ENCODE results near the gene NR1D2. TPM values are rescaled to one million over a fixed set of nuclear protein-coding genes. Genes with fewer than 3 reads are reported as not detected.

The NR1D2 gene
- total RNA-seq, 1 experiment from 2014 or later, result 66.0 TPM

GRCh38 chr3:23923786-23924185 is 21.3 kb upstream of the NR1D2 start:
- Histone ChIP-seq H3K36me3 (ENCODE audit: low read depth) (peaks cover 20% of the 10 kb centered on the region), H3K9me2 (ENCODE audit: insufficient read depth) (no peaks in the 10 kb centered on the region; the same call in 1 of the 2 replicates), H3K4me1 (replicated peaks; ENCODE audit: insufficient read depth) (peaks cover 35% of the 10 kb centered on the region), H4K20me1 (ENCODE audit: insufficient read depth) (peaks cover 22% of the 10 kb centered on the region), H3K4me2 (no peak overlapping the region), H3K27ac (no peak overlapping the region), H3F3A (ENCODE audit: insufficient read depth, low read depth) (peaks cover 53% of the 10 kb centered on the region), H2AFZ (no peak overlapping the region), H3K4me3 (no peak overlapping the region), H3K79me2 (ENCODE audit: low read depth) (peaks cover 19% of the 10 kb centered on the region), H3K27me3 (ENCODE audit: insufficient read depth, low read depth) (no peaks in the 10 kb centered on the region), H3K9me3 (ENCODE audit: insufficient read depth, low read depth) (no peaks in the 10 kb centered on the region)
- intact Hi-C loops (cut with micrococcal nuclease; ENCODE audit: unreplicated experiment), result no loop called here
- TF ChIP-seq, protein P1, sequence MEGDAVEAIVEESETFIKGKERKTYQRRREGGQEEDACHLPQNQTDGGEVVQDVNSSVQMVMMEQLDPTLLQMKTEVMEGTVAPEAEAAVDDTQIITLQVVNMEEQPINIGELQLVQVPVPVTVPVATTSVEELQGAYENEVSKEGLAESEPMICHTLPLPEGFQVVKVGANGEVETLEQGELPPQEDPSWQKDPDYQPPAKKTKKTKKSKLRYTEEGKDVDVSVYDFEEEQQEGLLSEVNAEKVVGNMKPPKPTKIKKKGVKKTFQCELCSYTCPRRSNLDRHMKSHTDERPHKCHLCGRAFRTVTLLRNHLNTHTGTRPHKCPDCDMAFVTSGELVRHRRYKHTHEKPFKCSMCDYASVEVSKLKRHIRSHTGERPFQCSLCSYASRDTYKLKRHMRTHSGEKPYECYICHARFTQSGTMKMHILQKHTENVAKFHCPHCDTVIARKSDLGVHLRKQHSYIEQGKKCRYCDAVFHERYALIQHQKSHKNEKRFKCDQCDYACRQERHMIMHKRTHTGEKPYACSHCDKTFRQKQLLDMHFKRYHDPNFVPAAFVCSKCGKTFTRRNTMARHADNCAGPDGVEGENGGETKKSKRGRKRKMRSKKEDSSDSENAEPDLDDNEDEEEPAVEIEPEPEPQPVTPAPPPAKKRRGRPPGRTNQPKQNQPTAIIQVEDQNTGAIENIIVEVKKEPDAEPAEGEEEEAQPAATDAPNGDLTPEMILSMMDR (conservative IDR thresholded peaks at IDR 0.05), result no peak
- TF ChIP-seq EZH2 (IDR thresholded peaks at IDR 0.05; ENCODE audit: low read depth), result no peak
- POLR2A ChIA-PET (ENCODE audit: unreplicated experiment), result interaction anchor here (0.6 kb wide), 1 partner anchor 1911 kb away, joined by 11 read pairs; no protein-coding TSS in a partner anchor
- no TSS peak for BruUV-seq (replicated peaks)
- DNase-seq, result no peak
- CTCF ChIA-PET, result interaction anchor here (0.7 kb wide), 1 partner anchor 31 kb away, joined by 6 read pairs; no protein-coding TSS in a partner anchor

- TF ChIP-seq, protein P1 (conservative IDR thresholded peaks at IDR 0.05), result no peak
- no peak for TF ChIP-seq EZH2 (IDR thresholded peaks at IDR 0.05; ENCODE audit: low read depth)
- H3K36me3 ChIP-seq (ENCODE audit: low read depth), result no peaks in the 10 kb centered on the region
- H2AFZ ChIP-seq, result no peak overlapping the region
- peaks cover 11% of the 10 kb centered on the region; the same call in 1 of the 2 replicates for H3K4me1 ChIP-seq (replicated peaks; ENCODE audit: insufficient read depth)
- peaks cover 29% of the 10 kb centered on the region for H3F3A ChIP-seq (ENCODE audit: insufficient read depth, low read depth)
- no peak overlapping the region for H3K4me2 ChIP-seq
- H4K20me1 ChIP-seq (ENCODE audit: insufficient read depth), result no peaks in the 10 kb centered on the region
- H3K27me3 ChIP-seq (ENCODE audit: insufficient read depth, low read depth), result no peaks in the 10 kb centered on the region
- no peak overlapping the region for H3K27ac ChIP-seq
- no peak overlapping the region for H3K4me3 ChIP-seq
- H3K9me3 ChIP-seq (ENCODE audit: insufficient read depth, low read depth), result no peaks in the 10 kb centered on the region
- intact Hi-C loops (cut with micrococcal nuclease; ENCODE audit: unreplicated experiment), result no loop called here
- no peaks in the 10 kb centered on the region for H3K9me2 ChIP-seq (ENCODE audit: insufficient read depth)
- BruUV-seq (replicated peaks), result no TSS peak
- POLR2A ChIA-PET (ENCODE audit: unreplicated experiment), result no interaction called here
- DNase-seq, result no peak
- CTCF ChIA-PET, result no interaction called here
- no peaks in the 10 kb centered on the region for H3K79me2 ChIP-seq (ENCODE audit: low read depth)
Observed at GRCh38 chr3:23926246-23926645, 18.8 kb upstream of the NR1D2 start.

- Histone ChIP-seq H2AFZ (no peak overlapping the region), H3F3A (ENCODE audit: insufficient read depth, low read depth) (peaks cover 24% of the 10 kb centered on the region), H3K27ac (no peak overlapping the region), H3K27me3 (ENCODE audit: insufficient read depth, low read depth) (no peaks in the 10 kb centered on the region), H3K4me3 (no peak overlapping the region), H3K9me2 (ENCODE audit: insufficient read depth) (no peaks in the 10 kb centered on the region), H3K4me2 (no peak overlapping the region), H4K20me1 (ENCODE audit: insufficient read depth) (no peaks in the 10 kb centered on the region), H3K9me3 (ENCODE audit: insufficient read depth, low read depth) (no peaks in the 10 kb centered on the region), H3K36me3 (ENCODE audit: low read depth) (no peaks in the 10 kb centered on the region), H3K4me1 (replicated peaks; ENCODE audit: insufficient read depth) (peaks cover 11% of the 10 kb centered on the region; the same call in 1 of the 2 replicates), H3K79me2 (ENCODE audit: low read depth) (no peaks in the 10 kb centered on the region)
- no TSS peak for BruUV-seq (replicated peaks)
- CTCF ChIA-PET, result no interaction called here
- intact Hi-C loops (cut with micrococcal nuclease; ENCODE audit: unreplicated experiment), result no loop called here
- TF ChIP-seq, protein P1 (conservative IDR thresholded peaks at IDR 0.05), result no peak
- no peak for TF ChIP-seq EZH2 (IDR thresholded peaks at IDR 0.05; ENCODE audit: low read depth)
- POLR2A ChIA-PET (ENCODE audit: unreplicated experiment), result no interaction called here
- DNase-seq, result no peak
Observed at GRCh38 chr3:23926736-23927135, 18.4 kb upstream of the NR1D2 start.
